ENCODE data around the gene FBLN1. TPM values are rescaled to one million over a fixed set of nuclear protein-coding genes. Genes with fewer than 3 reads are reported as not detected.
A peak's percentile ranks its signal among the peaks of the same experiment; 100 is the strongest.

The FBLN1 gene
- total RNA-seq, 4 donors from 2014 or later: 48.6 to 92.1 (median 68.9) TPM

- no peak for TF ChIP-seq EP300 (IDR thresholded peaks at IDR 0.05; ENCODE audit: low read depth)
- TF ChIP-seq POLR2AphosphoS5 (IDR thresholded peaks at IDR 0.05): no peak
- TF ChIP-seq POLR2A (IDR thresholded peaks at IDR 0.05): no peak
- no peak for TF ChIP-seq CTCF (IDR thresholded peaks at IDR 0.05)
- 72 to 79% methylated on average over 3 to 8 of the region's 8 CpGs for WGBS, 2 donors (ENCODE audit: low coverage in 1 of 2)
- Histone ChIP-seq H3K27ac (no peak overlapping the region), H3K4me1 (no peaks in the 10 kb centered on the region), H3K4me3 (no peak overlapping the region), H3K36me3 (no peaks in the 10 kb centered on the region), H3K9me3 (no peaks in the 10 kb centered on the region), H3K27me3 (no peaks in the 10 kb centered on the region)
- DNase-seq: no peak
- in situ Hi-C loops (cut with MboI; ENCODE audit: low pct_ligation_motif_present in 1 of 4, low pct_unique_long_range_greater_than_20kb in 1 of 4, low sequenced_read_pairs in 3 of 4): no loop called here
- intact Hi-C loops (cut with DNase I; ENCODE audit: low total_unique reads): no loop called here
These were observed 106.1 kb downstream of the FBLN1 start for GRCh38 chr22:45608763-45609180.

- Histone ChIP-seq H3K4me1 (no peaks in the 10 kb centered on the region), H3K36me3 (no peaks in the 10 kb centered on the region), H3K27me3 (no peaks in the 10 kb centered on the region), H3K9me3 (no peaks in the 10 kb centered on the region), H3K27ac (peak overlapping the region in 2 of 4 donors; percentile 7 to 8), H3K4me3 (no peak overlapping the region)
- in situ Hi-C loops (cut with MboI; ENCODE audit: low pct_ligation_motif_present in 1 of 4, low pct_unique_long_range_greater_than_20kb in 1 of 4, low sequenced_read_pairs in 3 of 4): no loop called here
- WGBS, 2 donors (ENCODE audit: low coverage in 1 of 2): 60 to 86% methylated on average over 7 to 15 of the region's 15 CpGs
- intact Hi-C loops (cut with DNase I; ENCODE audit: low total_unique reads): no loop called here
- no peak for DNase-seq
- TF ChIP-seq POLR2AphosphoS5 (IDR thresholded peaks at IDR 0.05) (no peak), POLR2A (IDR thresholded peaks at IDR 0.05) (no peak), EP300 (IDR thresholded peaks at IDR 0.05; ENCODE audit: low read depth) (no peak), CTCF (IDR thresholded peaks at IDR 0.05) (no peak)
These were observed 109.8 kb downstream of the FBLN1 start for GRCh38 chr22:45612451-45612901.

- DNase-seq: no peak
- Histone ChIP-seq H3K27ac (peak overlapping the region in 2 of 4 donors; percentile 7 to 8), H3K27me3 (no peaks in the 10 kb centered on the region), H3K36me3 (no peaks in the 10 kb centered on the region), H3K4me3 (no peak overlapping the region), H3K4me1 (no peaks in the 10 kb centered on the region), H3K9me3 (no peaks in the 10 kb centered on the region)
- intact Hi-C loops (cut with DNase I; ENCODE audit: low total_unique reads): no loop called here
- no peak for TF ChIP-seq CTCF (IDR thresholded peaks at IDR 0.05)
- TF ChIP-seq POLR2AphosphoS5 (IDR thresholded peaks at IDR 0.05): no peak
- in situ Hi-C loops (cut with MboI; ENCODE audit: low pct_ligation_motif_present in 1 of 4, low pct_unique_long_range_greater_than_20kb in 1 of 4, low sequenced_read_pairs in 3 of 4): no loop called here
- 82% methylated on average over 15 of the region's 15 CpGs; no CpG with 5 or more reads in 1 of the 2 donors for WGBS, 2 donors (ENCODE audit: low coverage in 1 of 2)
These were observed 110.3 kb downstream of the FBLN1 start for GRCh38 chr22:45612940-45613339.

- no peak for DNase-seq
- intact Hi-C loops (cut with DNase I; ENCODE audit: low total_unique reads): no loop called here
- WGBS, 2 donors (ENCODE audit: low coverage in 1 of 2): 79% methylated on average over 3 of the region's 3 CpGs; no CpG with 5 or more reads in 1 of the 2 donors
These were observed 112.7 kb downstream of the FBLN1 start for GRCh38 chr22:45615364-45615763.

More at GRCh38 chr22:45615364-45615763, 112.7 kb downstream of the FBLN1 start:
- Histone ChIP-seq H3K9me3 (no peaks in the 10 kb centered on the region), H3K4me1 (no peaks in the 10 kb centered on the region), H3K27me3 (no peaks in the 10 kb centered on the region), H3K4me3 (no peak overlapping the region), H3K36me3 (no peaks in the 10 kb centered on the region), H3K27ac (no peak overlapping the region)
- in situ Hi-C loops (cut with MboI; ENCODE audit: low pct_ligation_motif_present in 1 of 4, low pct_unique_long_range_greater_than_20kb in 1 of 4, low sequenced_read_pairs in 3 of 4): loop anchor here (5.0 kb wide), 1 partner anchor 1977 kb away; no protein-coding TSS in a partner anchor
- no peak for TF ChIP-seq POLR2A (IDR thresholded peaks at IDR 0.05)
- no peak for TF ChIP-seq EP300 (IDR thresholded peaks at IDR 0.05; ENCODE audit: low read depth)
- TF ChIP-seq POLR2AphosphoS5 (IDR thresholded peaks at IDR 0.05): no peak
- TF ChIP-seq CTCF (IDR thresholded peaks at IDR 0.05): no peak

All from transverse colon (tissue), 4 donors.